Fibroblast of the aortic adventitia (primary cell): ENCODE results near the gene ACIN1. TPM values are rescaled to one million over a fixed set of nuclear protein-coding genes. Genes with fewer than 3 reads are reported as not detected.

ENCODE experiments used
- DNase-seq: peaks from one replicate; pipeline ENCODE4 v3.0.0-alpha.2; 2010; ENCODE audit warnings: low read depth
- H3K4me3 ChIP-seq: 2 replicates; pipeline ENCODE4 v1.5.1; 2011; ENCODE audit warnings: low read depth, mild to moderate bottlenecking, control low read depth, low read length, moderate library complexity
- total RNA-seq: library from RNA; depleted of rRNA; stranded (reverse); fragments of >200 nt; gene quantifications from 2 replicates; pipeline ENCODE4 v1.2.3, GENCODE V29; 2012; ENCODE audit warnings: low replicate concordance
- TF ChIP-seq, protein P1 (sequence below): IDR thresholded peaks from 2 replicates; pipeline ENCODE4 v1.5.1; 2011; ENCODE audit warnings: mild to moderate bottlenecking, low read length, control low read depth, inconsistent platforms; ENCODE audit not compliant: insufficient read depth

ACIN1 gene
- total RNA-seq, 1 donor: 97.0 TPM

DNA sequence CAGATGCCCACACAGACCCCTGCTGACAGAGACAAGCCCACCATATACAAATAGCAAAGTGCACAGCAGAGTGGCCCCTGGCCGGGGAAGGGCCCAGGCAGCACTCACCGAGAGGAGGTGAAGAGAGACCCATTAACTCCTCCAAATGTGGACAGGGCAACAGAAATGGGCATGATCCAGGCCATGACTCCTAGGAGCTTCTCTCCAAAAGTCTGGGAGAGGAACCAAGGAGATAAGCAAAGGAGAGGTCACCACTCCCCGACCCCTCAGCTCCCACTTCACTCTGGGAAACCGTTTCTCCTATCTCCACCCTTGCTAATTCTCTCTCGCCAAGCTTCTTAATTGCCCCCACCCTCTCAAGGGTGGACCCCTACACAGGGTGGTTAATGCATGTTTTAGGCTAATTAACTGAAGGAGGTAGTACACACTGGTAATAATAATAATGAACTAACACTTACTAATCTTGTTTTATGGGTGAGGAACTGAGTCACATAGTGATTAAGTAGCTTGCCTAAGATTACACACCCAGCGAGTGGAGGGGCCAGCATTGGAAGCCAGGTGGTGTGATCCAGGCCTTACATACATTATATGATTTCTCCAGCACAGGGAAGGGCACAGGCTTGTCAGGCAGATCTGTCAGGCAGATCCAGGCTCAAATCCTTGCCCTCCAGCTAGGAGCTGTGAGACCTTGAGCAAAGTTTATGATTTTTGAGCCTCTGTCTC lies 43.0 kb upstream of the ACIN1 start:
- H3K4me3 ChIP-seq: no peak overlapping the region
- TF ChIP-seq, protein P1, sequence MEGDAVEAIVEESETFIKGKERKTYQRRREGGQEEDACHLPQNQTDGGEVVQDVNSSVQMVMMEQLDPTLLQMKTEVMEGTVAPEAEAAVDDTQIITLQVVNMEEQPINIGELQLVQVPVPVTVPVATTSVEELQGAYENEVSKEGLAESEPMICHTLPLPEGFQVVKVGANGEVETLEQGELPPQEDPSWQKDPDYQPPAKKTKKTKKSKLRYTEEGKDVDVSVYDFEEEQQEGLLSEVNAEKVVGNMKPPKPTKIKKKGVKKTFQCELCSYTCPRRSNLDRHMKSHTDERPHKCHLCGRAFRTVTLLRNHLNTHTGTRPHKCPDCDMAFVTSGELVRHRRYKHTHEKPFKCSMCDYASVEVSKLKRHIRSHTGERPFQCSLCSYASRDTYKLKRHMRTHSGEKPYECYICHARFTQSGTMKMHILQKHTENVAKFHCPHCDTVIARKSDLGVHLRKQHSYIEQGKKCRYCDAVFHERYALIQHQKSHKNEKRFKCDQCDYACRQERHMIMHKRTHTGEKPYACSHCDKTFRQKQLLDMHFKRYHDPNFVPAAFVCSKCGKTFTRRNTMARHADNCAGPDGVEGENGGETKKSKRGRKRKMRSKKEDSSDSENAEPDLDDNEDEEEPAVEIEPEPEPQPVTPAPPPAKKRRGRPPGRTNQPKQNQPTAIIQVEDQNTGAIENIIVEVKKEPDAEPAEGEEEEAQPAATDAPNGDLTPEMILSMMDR: no peak
- no peak for DNase-seq

DNA sequence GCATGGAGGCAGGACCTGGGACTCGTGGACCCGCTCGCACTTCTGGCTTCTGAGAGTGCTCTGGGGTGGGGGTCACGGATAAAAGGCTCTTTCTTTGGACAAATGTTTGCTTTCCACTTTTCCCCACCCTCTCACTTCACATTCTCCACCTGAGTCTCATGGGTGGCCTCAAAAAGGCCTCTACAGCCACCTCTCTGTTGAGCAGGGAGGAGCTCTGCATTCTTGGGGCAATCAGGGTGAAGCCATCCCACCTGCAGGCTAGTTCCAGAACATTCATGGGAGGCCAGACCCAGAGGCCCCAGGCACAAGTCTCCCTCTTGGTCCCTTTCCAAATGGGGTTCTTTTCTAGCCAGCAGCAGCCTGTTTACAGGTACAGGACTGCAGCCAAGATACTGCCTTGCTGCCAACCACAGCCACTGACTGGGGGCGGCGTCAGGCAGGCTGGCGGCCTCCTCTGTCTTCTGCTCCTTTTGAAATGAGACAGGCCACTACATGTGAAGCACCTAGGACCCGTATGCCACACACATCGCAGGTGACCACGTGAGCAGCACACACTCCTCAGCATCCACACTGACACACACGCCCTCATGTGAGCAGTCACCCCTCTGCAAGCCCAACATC lies 42.4 kb upstream of the ACIN1 start:
- no peak for DNase-seq
- TF ChIP-seq, protein P1: no peak
- H3K4me3 ChIP-seq: no peak overlapping the region

DNA sequence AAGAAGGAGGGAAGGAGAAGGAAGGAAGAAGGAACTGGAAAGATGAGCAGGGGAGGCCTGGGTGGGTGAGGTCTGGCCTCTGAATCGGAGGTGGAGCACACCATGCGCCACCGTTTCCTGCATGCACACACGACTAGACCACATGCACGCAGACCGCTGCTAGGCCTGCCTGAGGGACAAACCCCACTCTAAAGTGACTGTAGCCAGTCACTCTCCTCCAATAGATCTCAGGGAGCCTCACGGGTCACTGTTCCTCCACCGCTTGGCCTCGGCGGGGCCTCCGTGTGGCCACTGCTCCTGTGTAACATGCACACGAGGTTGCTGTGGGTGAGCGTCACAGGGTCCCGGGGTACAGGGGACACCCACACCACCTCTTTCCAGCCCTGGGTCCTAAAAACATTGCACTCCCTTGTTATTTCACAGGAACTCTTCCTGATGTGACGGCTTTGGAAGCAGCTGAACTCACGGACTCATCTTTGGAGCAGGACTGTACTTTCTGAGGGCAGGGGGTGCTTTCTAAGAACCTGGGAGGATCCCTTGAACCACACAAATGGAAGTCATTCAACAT lies 41.7 kb upstream of the ACIN1 start:
- no peak overlapping the region for H3K4me3 ChIP-seq
- DNase-seq: no peak
- TF ChIP-seq, protein P1: no peak

DNA sequence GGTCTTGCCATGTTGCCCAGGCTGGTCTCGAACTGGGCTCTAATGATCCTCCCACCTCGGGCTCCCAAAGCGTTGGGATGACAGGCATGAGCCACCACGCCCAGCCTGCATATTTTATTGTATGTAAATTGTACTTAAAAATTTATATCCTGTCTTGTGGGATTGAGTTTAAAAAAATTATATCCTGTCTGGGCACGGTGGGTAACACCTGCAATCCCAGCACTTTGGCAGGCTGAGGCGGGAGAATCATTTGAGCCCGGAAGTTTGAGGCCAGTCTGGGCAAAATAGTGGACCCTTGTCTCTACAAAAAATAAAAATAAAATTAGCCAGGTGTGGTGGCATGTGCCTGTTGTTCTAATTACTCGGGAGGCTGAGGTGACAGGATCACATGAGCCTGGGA lies 38.0 kb upstream of the ACIN1 start:
- no peak overlapping the region for H3K4me3 ChIP-seq
- TF ChIP-seq, protein P1: no peak
- DNase-seq: no peak

DNA sequence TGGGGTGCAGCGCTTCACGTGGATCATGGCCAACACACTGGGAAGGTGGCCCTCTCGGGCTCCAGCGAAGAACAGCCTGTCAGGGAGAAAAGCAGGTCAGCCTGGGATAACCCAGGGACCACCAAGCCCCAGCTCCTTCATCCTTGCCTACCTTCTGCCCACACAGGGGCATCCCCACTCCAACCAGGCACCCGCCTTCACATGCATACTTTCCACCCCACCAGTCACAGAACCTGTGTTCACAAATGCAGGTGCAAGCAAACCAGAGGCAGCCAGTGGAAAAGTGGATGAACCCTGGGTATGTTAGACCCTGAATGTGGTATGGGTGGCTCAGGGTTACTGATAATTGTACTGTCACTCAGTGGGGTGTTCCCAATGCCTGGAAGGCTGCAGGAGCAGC lies 36.5 kb upstream of the ACIN1 start:
- no peak for DNase-seq
- no peak overlapping the region for H3K4me3 ChIP-seq
- TF ChIP-seq, protein P1: no peak

DNA sequence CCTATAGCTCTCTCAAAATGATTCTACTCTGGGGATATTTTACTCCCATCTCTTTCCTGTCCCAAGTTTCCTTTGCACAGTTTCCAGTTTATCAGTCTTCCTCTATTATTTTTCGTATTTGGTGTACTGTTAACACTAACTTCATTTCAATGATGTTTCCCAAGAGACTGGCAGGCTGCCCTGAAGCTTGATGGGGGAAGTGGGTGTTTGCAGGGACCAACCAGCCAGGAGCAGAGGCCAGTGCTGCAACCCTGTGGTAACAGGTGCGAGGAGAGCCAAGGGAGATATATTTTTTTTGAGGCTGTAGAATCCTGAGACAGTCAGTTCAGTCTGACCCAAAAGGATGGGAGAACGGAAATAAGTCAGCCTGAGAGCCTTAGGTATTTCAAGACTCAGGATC lies 35.9 kb upstream of the ACIN1 start:
- TF ChIP-seq, protein P1: no peak
- DNase-seq: peak; percentile 38

More for the DNA sequence above, 35.9 kb upstream of the ACIN1 start:
- H3K4me3 ChIP-seq: no peak overlapping the region
